HG02970 (cell line): ENCODE measurements around the gene CUL9.

Experiments used
- ATAC-seq: cut with Tn5 transposase; IDR thresholded peaks from one replicate; pipeline ENCODE4 v1.9.1; 2021; ENCODE audit warnings: mild to moderate bottlenecking, moderate library complexity, moderate number of reproducible peaks; ENCODE audit not compliant: unreplicated experiment, low FRiP score

The CUL9 gene

DNA sequence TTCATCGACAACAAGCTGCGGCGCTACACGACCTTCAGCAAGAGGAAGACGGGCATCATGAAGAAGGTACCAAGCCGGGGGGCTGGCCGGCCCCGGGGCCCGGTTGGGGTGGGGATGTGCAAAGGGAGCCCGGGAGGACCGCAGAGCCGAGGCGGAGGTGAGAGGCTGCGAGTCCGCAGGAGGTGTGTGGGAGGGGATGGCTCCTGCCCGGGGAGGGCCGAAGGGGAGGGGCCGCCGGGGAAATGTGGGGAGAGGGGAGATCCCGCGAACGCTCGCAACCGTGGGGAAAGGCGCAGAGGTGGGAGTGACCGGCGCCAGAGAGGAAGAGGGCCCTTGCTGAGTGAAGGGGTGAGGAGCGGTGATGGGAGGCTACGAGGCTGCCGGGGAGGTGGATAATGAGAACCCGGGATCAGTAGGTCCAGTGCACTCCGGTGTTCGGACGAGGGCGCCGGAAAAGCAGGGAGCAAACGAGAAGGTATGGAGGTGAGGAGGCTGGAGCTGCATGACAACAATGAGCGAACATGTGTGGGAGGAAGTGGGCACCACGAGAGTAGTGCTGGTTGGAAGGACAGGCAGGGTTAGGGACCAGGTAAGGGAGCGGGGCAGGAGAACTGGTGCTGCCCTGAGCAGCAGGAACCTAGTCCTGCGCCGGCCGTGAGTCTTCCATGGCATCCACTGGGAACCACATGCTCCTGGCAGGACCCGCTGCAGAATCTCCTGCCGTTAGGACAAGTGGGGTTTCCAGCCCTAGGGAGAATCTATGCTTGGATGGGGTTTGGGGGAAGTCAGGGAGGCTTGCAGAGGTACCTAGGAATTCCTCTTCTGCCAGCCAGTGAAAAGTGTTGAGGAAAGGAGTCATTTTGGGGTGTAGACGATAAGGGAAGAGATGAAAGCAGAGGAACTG is 9.6 kb upstream of the CUL9 start:
- ATAC-seq = no peak

DNA sequence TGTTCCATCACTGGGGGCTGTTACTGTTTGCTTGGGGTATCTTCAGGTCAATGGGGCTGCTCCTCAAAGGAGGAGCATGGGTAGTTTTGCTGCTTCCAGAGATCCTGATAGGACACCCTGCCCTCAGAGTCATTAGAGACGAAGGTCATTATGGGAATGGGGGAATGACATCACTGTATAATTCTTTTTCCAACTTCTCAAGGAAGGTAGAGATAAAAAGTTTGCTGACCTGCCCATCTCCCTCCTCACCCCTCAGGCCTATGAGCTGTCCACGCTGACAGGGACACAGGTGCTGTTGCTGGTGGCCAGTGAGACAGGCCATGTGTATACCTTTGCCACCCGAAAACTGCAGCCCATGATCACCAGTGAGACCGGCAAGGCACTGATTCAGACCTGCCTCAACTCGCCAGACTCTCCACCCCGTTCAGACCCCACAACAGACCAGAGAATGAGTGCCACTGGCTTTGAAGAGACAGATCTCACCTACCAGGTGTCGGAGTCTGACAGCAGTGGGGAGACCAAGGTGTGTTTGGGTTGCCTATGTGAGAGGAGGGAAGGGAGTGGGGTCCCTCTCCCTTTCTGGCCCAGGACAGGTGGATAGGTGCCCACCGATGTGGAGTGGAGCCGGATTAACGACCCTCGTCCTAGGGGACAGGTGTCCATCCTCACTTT is 8.3 kb upstream of the CUL9 start:
- no peak for ATAC-seq

DNA sequence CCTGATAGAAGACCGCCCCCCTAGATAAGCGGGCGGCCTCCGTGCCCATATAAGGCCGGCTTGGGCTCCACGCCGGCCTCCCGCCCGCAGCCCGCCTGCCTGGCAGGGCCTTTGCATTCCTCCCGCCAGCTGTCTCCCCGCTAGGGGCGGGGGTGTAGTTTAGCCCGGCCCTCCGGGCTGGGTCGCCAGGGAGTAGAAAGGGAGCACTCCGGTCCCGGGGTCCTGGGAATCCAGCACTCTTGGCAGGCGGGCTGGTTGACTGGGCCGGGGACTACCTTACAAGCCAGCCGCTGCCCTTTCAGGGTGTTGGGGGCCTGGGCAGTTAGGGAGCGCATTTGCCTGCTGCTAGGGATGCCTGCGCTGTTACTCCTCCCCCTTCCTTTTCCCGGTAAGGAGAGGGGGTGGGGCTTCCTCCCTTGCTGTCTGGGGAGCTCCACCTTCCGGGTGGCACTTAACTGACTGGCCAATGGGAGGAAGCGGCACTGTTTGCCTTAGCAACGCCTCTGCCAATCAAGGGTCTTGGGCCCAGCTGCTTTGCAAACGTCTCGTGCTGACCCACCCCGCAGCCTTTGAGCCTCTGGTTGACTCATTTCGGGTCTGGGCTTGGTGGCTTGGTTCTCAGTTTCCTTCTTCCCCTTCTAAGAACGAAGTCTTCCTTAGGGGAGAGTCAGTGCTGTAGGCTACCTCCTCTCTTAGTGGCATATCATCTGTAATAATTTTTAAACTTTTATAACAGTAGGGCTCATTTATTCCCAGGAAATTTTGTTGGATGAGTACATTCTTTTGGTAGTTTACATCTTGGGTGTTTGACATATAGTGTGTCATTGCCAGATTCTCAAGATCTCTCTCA is 7.5 kb upstream of the CUL9 start:
- peak; percentile 52 for ATAC-seq

DNA sequence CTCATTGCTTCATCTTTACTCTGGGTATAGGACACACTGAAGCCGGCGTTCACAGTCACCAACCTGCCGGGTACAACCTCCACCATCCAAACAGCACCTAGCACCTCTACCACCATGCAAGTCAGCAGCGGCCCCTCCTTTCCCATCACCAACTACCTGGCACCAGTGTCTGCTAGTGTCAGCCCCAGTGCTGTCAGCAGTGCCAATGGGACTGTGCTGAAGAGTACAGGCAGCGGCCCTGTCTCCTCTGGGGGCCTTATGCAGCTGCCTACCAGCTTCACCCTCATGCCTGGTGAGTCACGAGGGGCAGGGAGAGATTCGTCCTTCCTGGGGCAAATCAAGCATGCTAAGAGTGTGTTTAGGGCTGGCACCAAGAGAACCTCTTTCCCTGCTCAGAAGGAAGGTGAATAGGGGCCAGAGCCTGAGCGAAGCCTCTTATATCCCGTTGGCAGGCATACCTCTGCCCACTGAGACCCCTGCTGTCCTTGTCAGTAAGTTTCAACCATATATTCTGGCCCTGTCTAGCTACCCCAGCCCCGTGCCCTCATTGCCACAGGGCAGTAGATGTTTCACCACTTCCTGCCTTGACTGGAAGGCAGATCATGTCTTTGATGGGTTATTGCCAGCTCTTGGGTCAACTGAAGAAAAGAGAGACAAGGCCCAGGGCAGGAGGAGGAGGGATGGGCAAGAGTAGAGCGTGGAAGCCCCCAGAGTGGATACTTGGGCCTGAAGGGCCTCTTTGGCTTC is 6.1 kb upstream of the CUL9 start:
- no peak for ATAC-seq

DNA sequence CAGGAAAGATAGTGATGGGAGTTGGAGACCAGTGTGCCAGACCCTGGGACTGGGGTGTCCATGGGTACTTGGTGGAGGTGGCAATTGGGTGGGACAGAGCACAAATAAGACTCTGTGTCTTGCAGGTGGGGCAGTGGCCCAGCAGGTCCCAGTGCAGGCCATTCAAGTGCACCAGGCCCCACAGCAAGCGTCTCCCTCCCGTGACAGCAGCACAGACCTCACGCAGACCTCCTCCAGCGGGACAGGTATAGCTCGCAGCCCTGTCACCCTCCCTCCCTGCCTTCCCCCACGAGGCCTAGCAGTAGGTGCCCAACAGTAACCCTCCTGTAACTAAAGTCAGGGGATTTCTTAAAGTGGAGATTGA is 5.6 kb upstream of the CUL9 start:
- ATAC-seq = no peak

DNA sequence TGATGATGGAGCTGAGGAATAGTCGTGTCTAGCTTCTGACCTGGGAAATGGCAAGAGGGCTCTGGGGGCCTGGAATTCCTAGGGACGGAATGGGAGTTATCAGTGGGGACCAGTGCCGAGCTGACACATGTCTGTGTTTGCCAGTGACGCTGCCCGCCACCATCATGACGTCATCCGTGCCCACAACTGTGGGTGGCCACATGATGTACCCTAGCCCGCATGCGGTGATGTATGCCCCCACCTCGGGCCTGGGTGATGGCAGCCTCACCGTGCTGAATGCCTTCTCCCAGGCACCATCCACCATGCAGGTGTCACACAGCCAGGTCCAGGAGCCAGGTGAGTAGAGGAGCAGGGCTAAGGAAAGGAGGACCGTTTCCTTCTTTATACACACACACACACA is 3.8 kb upstream of the CUL9 start:
- ATAC-seq = no peak

DNA sequence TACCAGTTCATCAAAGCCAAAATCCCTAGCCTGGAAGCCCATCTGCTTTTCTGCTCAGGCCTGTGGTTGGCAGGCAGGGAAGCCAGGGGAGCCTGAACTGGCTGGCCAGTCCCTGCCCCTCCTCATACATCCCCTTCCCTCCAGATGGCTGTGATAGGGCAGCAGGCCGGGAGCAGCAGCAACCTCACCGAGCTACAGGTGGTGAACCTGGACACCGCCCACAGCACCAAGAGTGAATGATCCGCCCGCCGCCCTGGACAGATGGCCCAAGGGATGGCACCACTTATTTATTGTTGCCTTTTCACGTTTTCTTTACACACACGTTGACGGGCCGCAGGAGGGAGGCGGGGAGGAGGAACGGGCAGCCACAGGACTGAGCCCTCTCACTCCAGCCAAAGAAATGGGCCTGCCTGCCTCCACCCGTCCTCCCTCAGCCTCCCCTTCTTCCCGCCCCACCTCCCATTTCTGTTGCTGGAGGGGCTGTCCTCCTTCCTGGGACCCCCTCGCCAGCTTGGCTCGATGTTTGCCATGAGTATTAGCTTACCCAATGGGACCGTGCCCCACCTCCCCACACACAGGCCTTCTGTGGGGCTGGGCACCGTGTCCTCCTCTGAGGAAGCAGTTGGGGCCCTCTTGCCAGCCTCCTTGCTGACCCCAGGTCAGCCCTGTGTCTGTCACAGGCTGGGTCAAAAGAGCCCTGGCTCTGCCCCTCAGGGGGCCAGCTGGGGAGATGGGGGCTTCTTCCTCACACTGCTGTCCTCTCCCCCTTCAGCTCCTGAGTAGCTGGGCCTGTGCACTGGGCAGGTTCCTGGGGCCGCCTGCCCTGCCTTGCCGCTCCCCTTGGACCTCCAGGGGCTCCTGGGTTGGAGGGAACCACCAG is 2.8 kb upstream of the CUL9 start:
- no peak for ATAC-seq

DNA sequence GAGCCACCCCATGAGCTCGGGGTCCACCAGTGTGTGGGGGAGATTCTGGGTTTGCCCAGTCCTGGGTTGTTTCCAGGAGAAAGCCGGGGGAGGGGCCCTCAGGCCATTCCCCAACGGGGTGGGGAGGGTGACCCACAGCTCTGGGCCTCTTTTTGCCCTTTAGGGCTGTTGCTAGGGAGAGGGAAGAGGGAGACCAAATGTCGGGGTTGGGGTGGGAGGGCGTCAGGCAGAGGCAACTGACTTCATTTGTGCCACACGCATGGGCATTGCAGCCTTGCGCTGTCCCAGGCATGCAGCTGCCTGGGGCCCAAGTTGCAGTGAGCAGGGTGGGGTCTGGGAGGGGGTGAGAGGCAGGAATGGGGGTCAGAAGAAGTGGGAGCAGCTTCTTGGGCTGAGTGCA is 1.9 kb upstream of the CUL9 start:
- ATAC-seq = no peak

DNA sequence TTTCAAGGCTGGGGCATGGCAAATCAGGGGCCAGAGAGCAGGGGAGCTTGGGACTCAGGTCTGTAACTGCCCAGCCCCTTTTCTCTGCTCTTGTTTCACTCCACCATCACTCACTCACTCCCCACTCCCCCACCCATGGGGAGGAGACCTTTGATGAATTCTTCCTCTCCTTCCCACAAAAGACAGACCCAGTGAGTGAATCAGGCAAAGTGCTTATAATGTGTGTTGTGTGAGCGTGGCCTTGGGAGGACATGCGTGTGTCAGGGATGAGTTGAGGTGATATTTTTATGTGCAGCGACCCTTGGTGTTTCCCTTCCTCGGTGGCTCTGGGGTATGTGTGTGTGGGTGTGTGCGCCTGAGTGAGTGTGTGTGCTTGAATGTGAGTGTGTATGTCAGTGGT is 1.0 kb upstream of the CUL9 start:
- no peak for ATAC-seq

DNA sequence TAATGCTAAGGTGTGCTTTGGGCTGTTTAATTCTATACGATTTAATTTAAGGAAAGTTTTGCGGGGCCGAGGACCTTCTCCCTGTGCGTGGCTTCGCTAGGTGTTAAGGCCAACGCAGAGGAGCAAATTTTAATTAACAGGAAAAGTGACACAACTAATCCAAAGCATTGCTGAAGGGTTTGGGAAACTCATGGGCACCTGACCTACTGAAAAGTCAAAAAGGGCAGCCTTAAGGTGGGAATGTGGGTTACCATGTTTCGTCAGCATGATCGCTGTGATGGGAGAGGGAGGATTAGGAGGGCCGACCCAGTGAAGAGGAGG is 415 bp upstream of the CUL9 start:
- no peak for ATAC-seq

DNA sequence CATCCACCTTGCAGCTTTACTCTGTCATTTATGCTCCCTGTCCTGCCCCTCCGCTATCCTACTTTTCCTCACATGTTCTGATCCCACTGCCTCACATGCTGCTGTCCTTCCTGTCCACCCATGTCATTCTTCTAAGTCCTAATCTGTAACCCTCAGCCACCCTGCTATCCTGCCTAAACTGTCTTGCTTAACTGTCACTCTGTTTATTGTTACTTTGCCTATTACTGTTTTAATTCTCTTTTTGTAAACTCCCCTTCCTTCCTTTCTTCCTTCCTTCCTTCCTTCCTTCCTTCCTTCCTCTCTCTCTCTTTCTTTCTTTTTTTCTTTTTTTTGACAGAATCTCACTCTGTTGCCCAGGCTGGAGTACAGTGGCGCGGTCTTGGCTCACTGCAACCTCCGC is 1.4 kb downstream of the CUL9 start:
- ATAC-seq = no peak

DNA sequence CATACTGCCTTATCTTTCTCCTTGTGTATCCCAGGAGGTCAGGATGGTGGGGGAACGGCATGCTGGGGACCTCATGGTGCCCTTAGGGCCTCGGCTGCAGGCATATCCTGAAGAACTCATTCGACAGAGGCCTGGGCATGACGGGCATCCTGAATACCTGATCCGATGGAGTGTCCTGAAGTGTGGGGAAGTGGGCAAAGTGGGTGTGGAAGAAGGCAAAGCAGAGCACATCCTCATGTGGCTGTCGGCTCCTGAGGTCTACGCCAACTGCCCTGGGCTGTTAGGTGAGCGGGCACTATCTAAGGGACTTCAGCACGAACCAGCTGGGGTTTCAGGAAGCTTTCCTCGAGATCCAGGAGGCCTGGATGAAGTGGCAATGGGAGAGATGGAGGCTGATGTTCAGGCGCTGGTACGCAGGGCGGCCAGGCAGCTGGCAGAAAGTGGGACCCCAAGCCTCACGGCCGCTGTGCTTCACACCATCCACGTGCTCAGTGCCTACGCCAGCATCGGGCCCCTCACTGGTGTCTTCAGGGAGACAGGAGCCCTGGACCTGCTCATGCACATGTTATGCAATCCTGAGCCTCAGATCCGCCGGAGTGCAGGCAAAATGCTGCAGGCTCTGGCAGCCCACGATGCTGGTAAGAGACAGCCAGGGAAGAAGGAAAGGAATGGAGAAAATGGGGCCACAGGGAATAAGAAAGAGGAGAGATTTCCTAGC is 2.4 kb downstream of the CUL9 start:
- ATAC-seq = no peak

DNA sequence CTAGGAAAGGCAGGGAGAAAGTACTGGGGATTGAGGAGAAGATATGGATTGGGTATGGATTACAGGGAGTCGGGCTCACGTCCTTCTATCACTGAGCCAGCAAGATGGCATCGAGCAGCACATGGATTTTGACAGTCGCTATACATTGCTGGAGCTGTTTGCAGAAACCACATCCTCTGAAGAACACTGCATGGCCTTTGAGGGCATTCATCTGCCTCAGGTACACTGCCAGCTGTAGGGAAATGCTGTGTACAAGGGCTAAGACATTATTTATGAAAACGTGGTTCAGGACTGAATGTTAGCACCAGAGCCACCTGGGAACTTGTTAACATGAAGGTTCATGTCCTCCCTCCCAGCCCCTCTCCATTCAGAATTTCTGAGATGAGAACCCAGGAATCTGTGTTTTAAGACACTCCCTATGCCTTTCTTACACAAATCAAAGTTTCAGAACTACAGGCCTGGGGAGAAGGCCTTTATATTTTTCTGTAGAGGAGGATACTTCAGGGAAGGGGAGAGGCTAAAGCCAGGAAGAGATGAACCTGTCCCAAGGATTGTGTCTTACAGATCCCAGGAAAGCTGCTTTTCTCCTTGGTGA is 3.5 kb downstream of the CUL9 start:
- no peak for ATAC-seq

DNA sequence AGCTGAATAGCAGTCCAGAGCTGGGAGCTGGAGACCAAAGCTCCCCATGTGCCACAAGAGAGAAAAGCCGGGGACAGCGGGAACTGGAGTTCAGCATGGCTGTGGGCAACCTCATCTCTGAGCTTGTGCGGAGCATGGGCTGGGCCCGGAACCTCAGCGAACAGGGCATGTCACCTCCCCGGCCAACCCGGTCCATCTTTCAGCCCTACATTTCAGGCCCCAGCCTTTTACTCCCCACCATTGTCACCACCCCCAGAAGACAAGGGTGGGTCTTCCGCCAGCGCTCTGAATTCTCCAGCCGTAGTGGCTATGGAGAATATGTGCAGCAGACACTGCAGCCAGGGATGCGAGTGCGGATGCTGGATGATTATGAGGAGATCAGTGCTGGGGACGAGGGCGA is 4.0 kb downstream of the CUL9 start:
- no peak for ATAC-seq

DNA sequence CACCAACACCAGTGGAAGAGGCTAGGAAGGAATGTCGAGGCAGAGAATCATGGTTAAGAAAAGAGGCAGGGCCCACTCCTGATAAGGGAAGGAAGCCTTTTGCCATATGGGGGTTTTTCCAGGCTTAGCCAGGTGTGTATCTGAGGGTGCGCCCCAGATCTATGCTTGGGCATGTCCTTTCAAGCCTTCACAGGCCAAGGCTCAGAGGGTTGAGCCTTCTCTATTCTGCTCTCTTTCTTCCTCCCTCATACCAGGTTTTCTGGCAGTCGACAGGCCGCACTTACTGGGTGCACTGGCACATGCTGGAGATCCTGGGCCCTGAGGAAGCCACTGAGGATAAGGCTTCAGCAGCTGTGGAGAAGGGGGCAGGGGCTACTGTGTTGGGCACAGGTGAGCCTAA is 4.7 kb downstream of the CUL9 start:
- ATAC-seq = no peak

DNA sequence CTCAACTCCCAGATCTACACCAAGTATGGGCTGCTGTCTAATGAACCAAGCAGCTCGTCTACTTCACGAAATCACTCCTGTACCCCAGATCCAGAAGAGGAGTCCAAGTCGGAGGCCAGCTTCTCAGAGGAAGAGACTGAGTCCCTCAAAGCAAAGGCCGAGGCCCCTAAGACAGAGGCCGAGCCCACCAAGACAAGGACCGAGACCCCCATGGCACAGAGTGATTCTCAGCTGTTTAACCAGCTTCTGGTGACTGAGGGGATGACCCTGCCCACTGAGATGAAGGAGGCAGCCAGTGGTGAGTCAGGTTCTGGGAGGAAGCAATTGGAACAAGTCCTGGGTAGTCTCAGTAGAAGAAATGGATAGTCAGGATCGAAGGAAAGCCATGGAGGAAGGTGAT is 5.8 kb downstream of the CUL9 start:
- ATAC-seq = no peak

DNA sequence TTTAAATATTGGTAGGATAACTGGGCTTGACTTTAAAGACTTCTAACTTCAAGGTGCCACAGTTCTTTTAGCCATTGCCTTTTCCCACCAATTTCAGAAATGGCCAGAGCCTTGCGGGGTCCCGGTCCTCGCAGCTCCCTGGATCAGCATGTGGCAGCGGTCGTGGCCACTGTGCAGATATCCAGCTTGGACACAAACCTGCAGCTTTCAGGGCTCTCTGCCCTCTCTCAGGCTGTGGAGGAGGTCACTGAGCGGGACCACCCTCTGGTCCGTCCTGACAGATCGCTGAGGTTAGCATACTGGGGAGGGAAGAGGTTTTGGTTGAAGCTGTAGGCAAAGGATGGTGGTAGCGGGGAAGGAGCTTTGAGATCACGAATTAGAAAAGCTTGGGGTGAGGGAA is 6.4 kb downstream of the CUL9 start:
- no peak for ATAC-seq

DNA sequence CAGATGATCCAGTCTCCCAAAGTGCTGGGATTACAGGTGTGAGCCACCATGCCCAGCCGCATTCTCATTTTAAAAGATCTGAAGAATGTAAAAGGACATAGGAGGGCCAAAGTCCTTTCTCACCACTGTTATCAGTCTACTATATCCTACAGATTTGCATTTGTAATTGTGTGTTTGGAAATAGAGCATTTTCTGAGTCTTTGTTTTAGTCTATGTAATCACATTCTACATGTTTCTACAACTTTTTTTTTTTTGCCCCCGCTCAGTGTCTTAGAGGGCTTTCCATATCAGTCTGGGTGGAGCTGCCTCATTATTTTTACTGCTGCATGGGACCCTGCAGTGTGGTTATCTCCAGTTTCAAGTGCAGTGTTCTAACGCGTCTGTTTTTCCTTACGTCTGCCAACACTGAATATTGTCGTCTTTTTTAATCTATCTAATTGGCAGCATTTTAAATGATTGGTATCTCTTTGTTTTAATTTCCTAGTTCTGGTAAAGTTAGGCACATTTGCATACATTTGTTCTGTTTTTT is 7.8 kb downstream of the CUL9 start:
- ATAC-seq = no peak

DNA sequence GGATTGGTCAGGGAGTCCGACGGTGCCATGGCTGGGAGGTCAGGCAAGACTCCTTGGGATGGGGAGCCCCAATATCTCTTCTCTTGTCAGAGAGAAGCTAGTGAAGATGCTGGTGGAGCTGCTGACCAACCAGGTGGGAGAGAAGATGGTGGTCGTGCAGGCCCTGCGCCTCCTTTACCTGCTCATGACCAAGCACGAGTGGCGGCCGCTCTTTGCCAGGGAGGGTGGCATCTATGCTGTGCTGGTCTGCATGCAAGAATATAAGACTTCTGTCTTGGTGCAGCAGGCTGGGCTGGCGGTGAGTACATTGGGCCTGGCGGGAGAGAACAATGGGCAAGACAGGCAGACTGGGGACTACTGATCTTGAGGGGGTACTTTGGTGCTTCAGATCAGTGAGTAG is 10.9 kb downstream of the CUL9 start:
- ATAC-seq = no peak
